22Rv1 (cell line): ENCODE measurements around the gene NDRG4.

Source experiments
- H3K27ac ChIP-seq: fragments of 450-650 bp; 2 replicates; pipeline ENCODE4 v1.5.1; 2017
- CTCF ChIP-seq: fragments of 450-650 bp; IDR thresholded peaks from 2 replicates; pipeline ENCODE4 v1.5.1; 2017; ENCODE audit warnings: mild to moderate bottlenecking
- ZFX ChIP-seq: fragments of 450-650 bp; IDR thresholded peaks from 2 replicates; pipeline ENCODE4 v1.6.1; 2017; ENCODE audit warnings: antibody characterized with exemption, borderline replicate concordance

Gene NDRG4

GRCh38 chr16:58530179-58530578 lies 30.2 kb downstream of the NDRG4 start:
- TF ChIP-seq CTCF: no peak
- TF ChIP-seq ZFX: no peak
- H3K27ac ChIP-seq: no peak overlapping the region

GRCh38 chr16:58532414-58532813 lies 32.5 kb downstream of the NDRG4 start:
- no peak overlapping the region for H3K27ac ChIP-seq
- TF ChIP-seq ZFX (no peak), CTCF (no peak)

- no peak overlapping the region for H3K27ac ChIP-seq
- no peak for TF ChIP-seq ZFX
- TF ChIP-seq CTCF: no peak
Observed at GRCh38 chr16:58533751-58534470, 34.0 kb downstream of the NDRG4 start.

GRCh38 chr16:58535100-58535499 lies 35.2 kb downstream of the NDRG4 start:
- H3K27ac ChIP-seq: no peak overlapping the region
- TF ChIP-seq CTCF (no peak), ZFX (no peak)

GRCh38 chr16:58536278-58536677 lies 36.3 kb downstream of the NDRG4 start:
- TF ChIP-seq ZFX: no peak
- TF ChIP-seq CTCF: no peak
- no peak overlapping the region for H3K27ac ChIP-seq

GRCh38 chr16:58537124-58537906 lies 37.4 kb downstream of the NDRG4 start:
- no peak overlapping the region for H3K27ac ChIP-seq
- TF ChIP-seq CTCF (no peak), ZFX (no peak)

- TF ChIP-seq ZFX (no peak), CTCF (no peak)
Observed at GRCh38 chr16:58541711-58542110, 41.8 kb downstream of the NDRG4 start.

More at GRCh38 chr16:58541711-58542110, 41.8 kb downstream of the NDRG4 start:
- no peak overlapping the region for H3K27ac ChIP-seq
